ENCODE results near the gene RPS15. TPM values are rescaled to one million over a fixed set of nuclear protein-coding genes. Genes with fewer than 3 reads are reported as not detected.
A peak's percentile ranks its signal among the peaks of the same experiment; 100 is the strongest.

Gene RPS15
- total RNA-seq = 1,000 to 10,000 TPM; 1,378 to 1,409 TPM

DNA sequence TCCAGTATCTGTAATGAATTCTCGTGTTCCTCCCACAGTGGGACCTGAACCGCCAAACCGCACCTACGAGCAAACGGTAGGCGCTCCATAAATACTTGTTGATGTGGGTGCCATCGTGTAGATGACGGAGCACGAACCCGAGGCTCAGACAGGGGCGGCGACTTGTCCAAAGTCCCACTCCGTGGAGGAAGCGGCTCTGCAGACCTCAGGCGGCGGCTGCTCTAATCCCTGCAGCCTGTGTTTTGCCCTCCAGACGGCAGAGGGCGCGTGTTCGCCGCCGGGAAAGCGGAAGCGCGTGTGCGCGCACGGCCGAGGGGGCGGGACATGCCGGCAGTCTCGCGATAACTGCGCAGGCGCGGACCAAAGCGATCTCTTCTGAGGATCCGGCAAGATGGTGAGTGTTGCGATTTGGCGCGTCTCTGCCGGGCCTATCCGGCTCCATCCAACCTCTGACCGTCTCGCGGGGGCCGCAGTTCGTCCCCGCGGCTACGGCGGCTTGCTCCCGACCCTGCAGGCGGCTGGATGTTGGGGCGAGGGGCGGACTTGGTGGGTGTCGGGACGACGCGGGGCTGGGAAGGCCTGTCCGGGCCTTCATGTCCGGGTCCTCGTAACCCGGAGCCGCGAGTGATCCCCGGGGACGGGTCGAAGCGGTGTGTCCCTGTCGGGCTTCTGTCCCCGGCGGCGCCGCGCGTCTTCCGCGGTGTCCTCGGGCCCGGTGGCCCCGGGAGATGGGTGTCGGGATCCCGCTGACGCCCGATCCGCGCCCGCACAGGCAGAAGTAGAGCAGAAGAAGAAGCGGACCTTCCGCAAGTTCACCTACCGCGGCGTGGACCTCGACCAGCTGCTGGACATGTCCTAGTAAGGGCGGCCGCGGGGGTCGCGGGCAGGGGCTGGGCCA lies at the start of gene RPS15:
RPS15 (plus strand) TSS at position 362 of the 898 bp plus-strand sequence; CDS start at position 392, 30 bp downstream.
- DNase-seq = peak; percentile 96
- POLR2A ChIA-PET = interaction anchor here (0.7 to 2.1 kb wide), 8 partner anchors 22 to 194 kb away, joined by 3 to 10 read pairs (median 3); partner anchors contain the start of gene CIRBP
- H3K36me3 Mint-ChIP-seq (ENCODE audit: low read depth) = peaks cover 50% of the 10 kb centered on the region
- no peaks in the 10 kb centered on the region for H3K27me3 Mint-ChIP-seq
- no peaks in the 10 kb centered on the region for H3K9me3 Mint-ChIP-seq
- peak within 1 kb of the TSS; percentile 97 for H3K27ac Mint-ChIP-seq
- peak within 1 kb of the TSS; percentile 99 for H3K4me3 Mint-ChIP-seq
- peaks cover 39% of the 10 kb centered on the region for H3K4me1 Mint-ChIP-seq
- CTCF ChIA-PET = interaction anchor here (0.8 to 1.1 kb wide), 2 partner anchors 24 to 194 kb away, joined by 4 to 5 read pairs; no protein-coding TSS in a partner anchor

DNA sequence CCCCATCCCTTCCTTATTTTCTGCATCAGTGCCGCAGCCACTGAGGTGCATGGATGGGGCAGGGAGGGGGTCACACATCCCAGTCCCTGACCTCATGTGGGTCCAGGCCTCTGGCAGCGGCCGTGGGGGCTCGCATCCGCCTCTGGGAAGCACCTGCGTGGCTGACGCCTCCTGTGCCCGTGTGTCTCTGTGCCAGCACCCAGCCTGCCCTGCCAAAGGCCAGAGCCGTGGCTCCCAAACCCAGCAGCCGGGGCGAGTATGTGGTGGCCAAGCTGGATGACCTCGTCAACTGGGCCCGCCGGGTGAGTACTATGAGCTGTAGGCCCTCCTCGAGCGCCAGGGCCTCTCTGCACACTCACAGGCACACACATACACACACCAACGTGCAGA lies 49.6 kb upstream of the RPS15 start:
- no peak for DNase-seq
- peaks cover 13% of the 10 kb centered on the region for H3K4me1 Mint-ChIP-seq
- no peak overlapping the region for H3K4me3 Mint-ChIP-seq
- H3K9me3 Mint-ChIP-seq = no peaks in the 10 kb centered on the region
- CTCF ChIA-PET = no interaction called here
- H3K27ac Mint-ChIP-seq = no peak overlapping the region
- no peaks in the 10 kb centered on the region for H3K27me3 Mint-ChIP-seq
- POLR2A ChIA-PET = no interaction called here
- peaks cover 31% of the 10 kb centered on the region for H3K36me3 Mint-ChIP-seq (ENCODE audit: low read depth)

DNA sequence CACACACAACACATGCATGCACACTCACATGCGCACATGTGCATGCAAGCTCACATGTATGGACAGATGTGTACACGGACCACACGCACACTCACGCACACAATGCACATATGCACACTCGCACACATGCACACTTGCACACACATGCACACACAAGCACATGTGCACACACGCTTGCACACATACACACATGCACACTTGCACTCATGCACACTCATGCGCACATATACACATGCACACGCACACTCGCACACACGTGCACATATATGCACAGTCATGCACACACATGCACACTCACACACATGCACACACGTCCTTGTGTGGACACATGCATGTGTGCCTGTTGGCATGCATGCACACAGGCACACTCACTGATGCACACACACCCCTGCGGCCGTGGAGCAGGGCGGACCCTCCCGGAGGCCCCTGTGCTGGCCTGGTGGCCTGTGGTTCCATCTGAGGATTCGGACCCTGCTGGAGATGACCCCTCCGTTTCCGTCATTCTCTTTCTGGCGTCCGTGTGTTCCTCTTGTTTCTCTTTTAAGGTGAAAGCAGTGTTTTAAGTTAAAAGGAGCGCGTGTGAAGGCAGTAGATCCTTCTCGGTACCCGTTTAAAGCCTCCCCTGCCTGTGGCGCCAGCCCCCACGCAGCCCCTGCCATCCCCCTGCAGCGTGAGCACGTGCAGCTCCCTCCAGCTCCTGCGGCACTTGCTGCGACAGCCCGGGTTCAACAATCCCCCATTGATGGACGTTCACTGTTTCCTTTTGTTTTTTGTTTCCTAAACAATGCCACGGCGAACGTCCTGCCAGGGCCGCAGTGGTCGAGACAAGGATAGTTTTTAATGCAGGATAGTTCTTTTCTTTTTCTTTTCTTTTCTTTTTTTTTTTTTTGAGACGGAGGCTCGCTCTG lies 48.9 kb upstream of the RPS15 start:
- POLR2A ChIA-PET = no interaction called here
- CTCF ChIA-PET = no interaction called here
- Mint-ChIP-seq H3K36me3 (ENCODE audit: low read depth) (peaks cover 30% of the 10 kb centered on the region), H3K27ac (no peak overlapping the region), H3K27me3 (no peaks in the 10 kb centered on the region), H3K4me3 (no peak overlapping the region), H3K9me3 (no peaks in the 10 kb centered on the region), H3K4me1 (peaks cover 11% of the 10 kb centered on the region)
- no peak for DNase-seq

DNA sequence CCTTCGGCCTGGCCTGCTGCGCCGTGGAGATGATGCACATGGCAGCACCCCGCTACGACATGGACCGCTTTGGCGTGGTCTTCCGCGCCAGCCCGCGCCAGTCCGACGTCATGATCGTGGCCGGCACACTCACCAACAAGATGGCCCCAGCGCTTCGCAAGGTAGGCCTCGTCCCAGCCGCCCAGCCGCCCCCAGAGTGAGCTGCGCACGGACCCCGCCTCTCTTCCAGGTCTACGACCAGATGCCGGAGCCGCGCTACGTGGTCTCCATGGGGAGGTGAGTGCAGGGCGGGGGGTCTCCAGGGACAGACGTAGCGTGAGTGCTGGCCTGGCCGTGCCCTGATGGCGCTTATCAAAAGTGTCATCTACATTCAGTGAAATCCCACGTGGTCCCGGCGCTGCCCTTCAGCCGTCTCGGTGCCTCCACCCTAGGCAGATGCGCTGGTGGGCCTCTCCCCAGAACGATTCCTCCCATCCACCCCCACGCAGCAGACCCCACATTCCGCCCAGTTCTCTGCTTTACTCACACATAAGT lies 47.2 kb upstream of the RPS15 start:
- CTCF ChIA-PET = interaction anchor here (0.7 kb wide), 1 partner anchor 1143 kb away, joined by 3 read pairs; no protein-coding TSS in a partner anchor
- H3K27ac Mint-ChIP-seq = no peak overlapping the region
- H3K36me3 Mint-ChIP-seq (ENCODE audit: low read depth) = peaks cover 30% of the 10 kb centered on the region
- no peaks in the 10 kb centered on the region for H3K9me3 Mint-ChIP-seq
- H3K4me3 Mint-ChIP-seq = no peak overlapping the region
- POLR2A ChIA-PET = no interaction called here
- H3K4me1 Mint-ChIP-seq = peaks cover 2% of the 10 kb centered on the region
- no peak for DNase-seq
- no peaks in the 10 kb centered on the region for H3K27me3 Mint-ChIP-seq

DNA sequence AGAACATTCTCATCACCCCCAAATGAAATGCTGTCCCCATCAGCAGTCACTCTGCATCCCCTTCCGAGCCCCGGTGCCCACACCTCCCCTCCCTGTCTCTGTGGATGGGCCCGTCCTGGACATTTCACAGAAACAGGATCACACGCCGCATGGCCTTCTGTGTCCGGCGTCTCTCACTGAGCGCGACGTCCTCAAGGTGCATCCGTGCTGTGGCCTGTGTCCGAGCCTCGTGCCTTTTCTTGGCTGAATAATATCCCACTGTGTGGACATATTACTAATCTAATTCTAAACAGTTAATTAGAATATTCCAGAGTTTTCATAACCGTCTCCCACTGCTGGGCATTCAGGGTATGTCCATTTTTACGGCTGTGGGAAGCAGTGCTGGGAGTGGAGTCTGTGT lies 45.8 kb upstream of the RPS15 start:
- ChIA-PET POLR2A (no interaction called here), CTCF (no interaction called here)
- no peak overlapping the region for H3K4me3 Mint-ChIP-seq
- H3K9me3 Mint-ChIP-seq = no peaks in the 10 kb centered on the region
- no peak overlapping the region for H3K27ac Mint-ChIP-seq
- H3K27me3 Mint-ChIP-seq = no peaks in the 10 kb centered on the region
- peaks cover 6% of the 10 kb centered on the region for H3K4me1 Mint-ChIP-seq
- no peak for DNase-seq
- peaks cover 26% of the 10 kb centered on the region for H3K36me3 Mint-ChIP-seq (ENCODE audit: low read depth)

DNA sequence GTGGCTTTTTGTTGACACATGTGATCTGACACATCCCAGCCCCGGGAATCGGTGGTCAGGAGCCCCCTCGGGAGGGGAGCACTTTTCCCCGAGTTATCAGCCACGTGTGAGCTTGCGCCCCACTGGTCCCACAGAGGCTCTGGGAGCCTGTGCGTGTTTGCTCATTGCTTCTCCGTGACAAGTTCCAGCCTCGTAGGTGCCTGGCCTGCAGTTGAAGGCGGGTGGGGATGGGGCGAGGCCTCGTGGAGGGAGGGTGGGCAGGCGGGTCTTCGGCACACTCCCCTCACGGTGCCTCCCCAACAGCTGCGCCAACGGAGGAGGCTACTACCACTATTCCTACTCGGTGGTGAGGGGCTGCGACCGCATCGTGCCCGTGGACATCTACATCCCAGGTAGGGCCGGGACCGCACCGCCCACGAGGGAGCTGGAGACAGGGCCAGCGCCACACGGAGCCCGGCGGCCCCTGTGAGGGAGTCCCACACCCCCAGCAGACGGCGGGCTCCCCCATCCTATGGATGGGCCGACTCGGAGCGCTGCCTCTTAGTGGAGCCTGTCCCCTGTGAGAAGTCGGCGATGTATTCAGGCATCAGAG lies 45.2 kb upstream of the RPS15 start:
- H3K27me3 Mint-ChIP-seq = no peaks in the 10 kb centered on the region
- CTCF ChIA-PET = no interaction called here
- H3K36me3 Mint-ChIP-seq (ENCODE audit: low read depth) = peaks cover 26% of the 10 kb centered on the region
- no peak overlapping the region for H3K4me3 Mint-ChIP-seq
- H3K4me1 Mint-ChIP-seq = peaks cover 9% of the 10 kb centered on the region
- no peak for DNase-seq
- H3K27ac Mint-ChIP-seq = no peak overlapping the region
- POLR2A ChIA-PET = no interaction called here
- H3K9me3 Mint-ChIP-seq = no peaks in the 10 kb centered on the region

DNA sequence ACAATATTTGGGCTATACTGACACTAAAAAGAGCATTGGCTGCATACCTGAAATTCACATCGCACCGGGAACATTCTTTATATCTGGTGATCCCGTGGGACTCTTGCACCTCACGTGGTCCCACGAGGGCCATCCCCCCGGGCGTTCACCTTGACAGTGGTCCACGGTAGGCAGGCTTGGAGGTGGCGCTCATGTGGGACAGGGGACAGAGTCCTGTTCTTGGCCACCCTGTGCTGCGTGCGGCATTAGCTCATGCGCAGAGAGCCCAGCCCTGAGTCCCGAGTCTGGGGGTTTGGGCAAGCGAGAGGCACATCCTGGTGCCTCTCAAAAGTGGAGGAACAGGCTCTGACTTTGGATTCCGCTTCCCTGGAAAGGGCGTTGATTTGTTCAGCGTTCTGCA lies 44.4 kb upstream of the RPS15 start:
- ChIA-PET CTCF (no interaction called here), POLR2A (no interaction called here)
- H3K27ac Mint-ChIP-seq = no peak overlapping the region
- no peaks in the 10 kb centered on the region for H3K27me3 Mint-ChIP-seq
- H3K36me3 Mint-ChIP-seq (ENCODE audit: low read depth) = peaks cover 20% of the 10 kb centered on the region
- H3K9me3 Mint-ChIP-seq = no peaks in the 10 kb centered on the region
- DNase-seq = no peak
- H3K4me1 Mint-ChIP-seq = peaks cover 9% of the 10 kb centered on the region
- H3K4me3 Mint-ChIP-seq = no peak overlapping the region

DNA sequence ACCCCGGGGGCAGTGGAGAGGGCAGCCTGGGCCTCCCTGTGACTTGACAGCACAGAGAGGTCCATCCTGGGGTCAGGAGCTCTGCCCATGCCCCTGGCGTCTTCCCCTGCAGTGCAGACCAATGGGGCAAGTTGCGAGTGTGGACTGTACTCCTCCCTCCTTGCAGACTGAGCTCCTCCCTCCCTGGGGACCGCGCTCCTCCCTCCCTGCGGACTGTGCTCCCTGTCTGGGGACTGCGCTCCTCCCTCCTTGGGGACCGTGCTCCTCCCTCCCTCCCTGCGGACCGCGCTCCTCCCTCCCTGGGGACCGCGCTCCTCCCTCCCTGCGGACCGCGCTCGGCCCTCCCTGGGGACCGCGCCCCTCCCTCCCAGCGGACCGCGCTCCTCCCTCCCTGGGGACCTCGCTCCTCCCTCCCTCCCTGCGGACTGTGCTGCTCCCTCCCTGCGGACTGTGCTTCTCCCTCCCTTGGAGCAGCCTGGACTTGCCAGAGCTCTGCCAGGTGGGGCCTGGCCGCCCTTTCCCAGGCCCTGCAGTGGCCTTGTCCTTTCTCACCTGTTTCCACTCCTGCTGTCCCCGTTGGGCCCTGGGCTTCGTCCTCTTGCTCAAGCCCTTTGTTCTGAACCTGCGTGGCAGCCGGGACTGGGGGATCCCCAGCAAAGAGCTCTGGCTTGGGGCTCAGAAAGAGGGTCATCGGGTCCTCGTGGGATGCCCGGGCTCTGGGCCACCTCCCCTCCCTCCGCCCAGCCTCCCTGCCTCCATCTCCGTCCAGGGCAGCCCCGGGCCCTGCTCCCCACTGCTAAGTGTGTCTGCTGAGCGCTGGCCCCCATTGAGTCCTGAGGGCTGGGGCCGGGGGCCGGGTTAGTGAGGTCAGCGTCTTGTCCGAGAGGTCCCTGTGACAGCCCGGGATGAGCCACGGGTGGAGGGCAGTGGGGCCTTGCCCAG lies 43.7 kb upstream of the RPS15 start:
- DNase-seq = no peak
- CTCF ChIA-PET = no interaction called here
- Mint-ChIP-seq H3K27me3 (no peaks in the 10 kb centered on the region), H3K4me3 (no peak overlapping the region), H3K27ac (no peak overlapping the region), H3K9me3 (no peaks in the 10 kb centered on the region), H3K36me3 (ENCODE audit: low read depth) (peaks cover 13% of the 10 kb centered on the region), H3K4me1 (peaks cover 9% of the 10 kb centered on the region)
- POLR2A ChIA-PET = no interaction called here

DNA sequence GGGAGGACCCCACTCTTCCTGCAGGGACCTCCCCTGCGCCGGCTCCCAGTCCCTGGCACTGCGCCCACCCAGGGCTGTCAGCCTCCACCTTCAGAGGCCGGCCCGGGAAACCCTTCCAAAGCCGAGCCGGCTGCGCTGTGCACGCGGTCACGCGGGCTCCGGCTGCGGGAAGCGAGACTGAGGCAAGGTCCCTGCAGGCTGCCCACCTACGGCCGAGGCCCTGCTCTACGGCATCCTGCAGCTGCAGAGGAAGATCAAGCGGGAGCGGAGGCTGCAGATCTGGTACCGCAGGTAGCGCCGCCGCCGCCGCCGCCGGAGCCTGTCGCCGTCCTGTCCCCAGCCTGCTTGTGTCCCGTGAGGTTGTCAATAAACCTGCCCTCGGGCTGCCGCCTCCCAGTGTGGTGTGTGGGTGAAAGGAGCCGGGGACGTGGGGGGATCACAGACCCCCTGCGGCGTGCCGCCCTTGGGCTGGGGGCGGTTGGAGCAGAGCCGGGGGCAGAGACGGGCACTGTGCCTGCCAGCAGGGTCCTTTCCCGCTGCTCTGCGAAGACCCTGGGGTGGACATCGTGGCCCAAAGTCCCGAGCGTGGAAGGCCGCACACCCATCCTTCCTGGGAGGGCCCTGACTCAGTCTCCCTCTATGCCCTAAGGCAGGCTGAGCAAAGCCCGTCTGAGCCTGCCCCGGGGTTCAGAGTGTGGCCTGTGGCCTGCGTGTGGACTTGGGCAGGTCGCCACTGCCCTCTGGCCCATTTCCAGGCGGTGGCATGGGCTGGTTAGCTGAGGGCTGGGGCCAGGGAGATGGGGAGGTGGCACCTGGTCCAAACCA lies 42.8 kb upstream of the RPS15 start:
- CTCF ChIA-PET = no interaction called here
- no peaks in the 10 kb centered on the region for H3K27me3 Mint-ChIP-seq

DNA sequence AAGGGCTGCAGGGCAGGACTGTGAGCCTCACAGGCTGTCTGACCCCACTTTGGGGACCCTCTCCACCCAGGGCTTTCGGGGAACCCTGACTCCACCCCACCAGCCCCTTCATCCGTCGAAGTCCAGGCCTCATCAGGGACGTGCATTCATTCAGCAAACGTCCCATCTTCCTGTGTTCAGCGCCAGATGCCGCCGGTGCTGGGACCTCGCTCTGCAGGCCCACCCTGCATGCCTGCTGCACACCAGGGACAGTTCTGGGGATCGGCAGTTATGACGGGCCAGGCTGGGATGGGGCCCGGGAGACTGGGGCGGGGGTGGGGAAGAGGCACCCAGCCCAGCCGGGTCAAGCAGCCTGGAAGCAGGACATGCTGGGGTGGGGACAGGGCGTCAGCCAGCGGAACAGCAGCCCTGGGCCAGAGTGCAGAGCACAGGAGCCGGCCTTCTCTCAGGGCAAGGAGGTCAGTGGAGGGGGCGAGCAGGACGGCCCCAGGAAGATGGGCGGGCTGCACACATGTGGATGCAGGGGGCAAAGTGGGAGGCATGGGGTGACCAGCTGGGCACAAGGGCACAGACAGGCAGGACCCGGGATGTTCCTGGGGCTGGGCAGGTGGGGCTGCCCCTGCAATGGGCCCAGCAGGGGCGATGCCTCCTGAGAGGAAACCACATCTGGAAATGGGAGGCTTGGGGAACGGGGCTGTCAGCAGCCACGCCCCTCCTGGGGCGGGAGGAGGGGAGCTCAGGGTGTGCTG lies 42.0 kb upstream of the RPS15 start:
- ChIA-PET CTCF (no interaction called here), POLR2A (interaction anchor here (1.0 kb wide), 1 partner anchor 11 kb away, joined by 3 read pairs; no protein-coding TSS in a partner anchor)
- Mint-ChIP-seq H3K9me3 (no peaks in the 10 kb centered on the region), H3K27me3 (no peaks in the 10 kb centered on the region), H3K4me1 (peaks cover 9% of the 10 kb centered on the region), H3K27ac (no peak overlapping the region), H3K36me3 (ENCODE audit: low read depth) (peaks cover 5% of the 10 kb centered on the region), H3K4me3 (no peak overlapping the region)
- DNase-seq = no peak

More for the DNA sequence above, 42.8 kb upstream of the RPS15 start:
- Mint-ChIP-seq H3K4me3 (no peak overlapping the region), H3K36me3 (ENCODE audit: low read depth) (peaks cover 10% of the 10 kb centered on the region), H3K9me3 (no peaks in the 10 kb centered on the region), H3K4me1 (peaks cover 9% of the 10 kb centered on the region), H3K27ac (no peak overlapping the region)
- no peak for DNase-seq
- POLR2A ChIA-PET = no interaction called here
